Chondrocyte (in vitro differentiated cells): ENCODE results near the gene HSF5. TPM values are rescaled to one million over a fixed set of nuclear protein-coding genes. Genes with fewer than 3 reads are reported as not detected.

ENCODE experiments used
- DNase-seq: peaks from one replicate; pipeline ENCODE4 v3.0.0; 2021; ENCODE audit warnings: mixed read lengths, low spot score
- H3K27ac Mint-ChIP-seq: one replicate; pipeline ENCODE4 v1.8.0; 2021; ENCODE audit warnings: mild to moderate bottlenecking, moderate library complexity, mixed read lengths; ENCODE audit not compliant: unreplicated experiment
- H3K27me3 Mint-ChIP-seq: 2 replicates; pipeline ENCODE4 v1.8.0; 2021; ENCODE audit warnings: low read depth, mixed read lengths
- H3K36me3 Mint-ChIP-seq: 2 replicates; pipeline ENCODE4 v1.8.0; 2021; ENCODE audit warnings: low read depth, mixed read lengths
- H3K4me1 Mint-ChIP-seq: 2 replicates; pipeline ENCODE4 v1.8.0; 2021; ENCODE audit warnings: low read depth, mild to moderate bottlenecking, mixed read lengths
- H3K4me3 Mint-ChIP-seq: one replicate; pipeline ENCODE4 v1.8.0; 2021; ENCODE audit warnings: mild to moderate bottlenecking, moderate library complexity, mixed read lengths; ENCODE audit not compliant: unreplicated experiment
- H3K9me3 Mint-ChIP-seq: 2 replicates; pipeline ENCODE4 v1.8.0; 2021; ENCODE audit warnings: low read depth, mixed read lengths
- CTCF ChIP-seq: fragments of 200-600 bp; sonication (generic); IDR thresholded peaks from 2 replicates; pipeline ENCODE4 v1.5.0; 2021; ENCODE audit warnings: antibody characterized with exemption, mild to moderate bottlenecking, moderate library complexity
- total RNA-seq: library from RNA; stranded (reverse); gene quantifications from 3 replicates; pipeline ENCODE4 v1.2.1, GENCODE V29; 2021

HSF5 gene
- total RNA-seq, 1 donor from 2014 or later, result not detected

- H3K9me3 Mint-ChIP-seq, result no peaks in the 10 kb centered on the region
- no peak for DNase-seq
- no peaks in the 10 kb centered on the region for H3K27me3 Mint-ChIP-seq
- H3K36me3 Mint-ChIP-seq, result no peaks in the 10 kb centered on the region
- peak; percentile 47 for TF ChIP-seq CTCF
- H3K4me1 Mint-ChIP-seq, result peaks cover 80% of the 10 kb centered on the region
- H3K4me3 Mint-ChIP-seq, result no peak overlapping the region
- no peak overlapping the region for H3K27ac Mint-ChIP-seq
Observed at GRCh38 chr17:58527306-58527705, 39.1 kb upstream of the HSF5 start.

- Mint-ChIP-seq H3K4me3 (peak overlapping the region; percentile 63), H3K4me1 (peaks cover 84% of the 10 kb centered on the region), H3K9me3 (no peaks in the 10 kb centered on the region), H3K36me3 (no peaks in the 10 kb centered on the region), H3K27me3 (no peaks in the 10 kb centered on the region), H3K27ac (peak overlapping the region; percentile 93)
- no peak for DNase-seq
- no peak for TF ChIP-seq CTCF
Observed at GRCh38 chr17:58525239-58525638, 37.0 kb upstream of the HSF5 start.

GRCh38 chr17:58521680-58522079, 33.5 kb upstream of the HSF5 start:
- no peak for DNase-seq
- no peaks in the 10 kb centered on the region for H3K9me3 Mint-ChIP-seq
- H3K4me3 Mint-ChIP-seq, result no peak overlapping the region
- peaks cover 71% of the 10 kb centered on the region for H3K4me1 Mint-ChIP-seq
- no peaks in the 10 kb centered on the region for H3K36me3 Mint-ChIP-seq
- no peak overlapping the region for H3K27ac Mint-ChIP-seq
- H3K27me3 Mint-ChIP-seq, result no peaks in the 10 kb centered on the region
- TF ChIP-seq CTCF, result no peak

- no peaks in the 10 kb centered on the region for H3K27me3 Mint-ChIP-seq
- no peaks in the 10 kb centered on the region for H3K9me3 Mint-ChIP-seq
- no peak overlapping the region for H3K27ac Mint-ChIP-seq
- peak; percentile 73 for TF ChIP-seq CTCF
- H3K36me3 Mint-ChIP-seq, result no peaks in the 10 kb centered on the region
- DNase-seq, result no peak
- peaks cover 71% of the 10 kb centered on the region for H3K4me1 Mint-ChIP-seq
- no peak overlapping the region for H3K4me3 Mint-ChIP-seq
Observed at GRCh38 chr17:58520843-58521430, 32.7 kb upstream of the HSF5 start.

GRCh38 chr17:58517928-58518609, 29.9 kb upstream of the HSF5 start:
- peak; percentile 100 for DNase-seq
- H3K9me3 Mint-ChIP-seq, result no peaks in the 10 kb centered on the region
- peak overlapping the region; percentile 94 for H3K4me3 Mint-ChIP-seq
- no peak for TF ChIP-seq CTCF
- H3K36me3 Mint-ChIP-seq, result no peaks in the 10 kb centered on the region
- no peaks in the 10 kb centered on the region for H3K27me3 Mint-ChIP-seq
- peak overlapping the region; percentile 99 for H3K27ac Mint-ChIP-seq
- H3K4me1 Mint-ChIP-seq, result peaks cover 62% of the 10 kb centered on the region
